Stimulated activated CD8-positive, alpha-beta memory T cell treated with anti-CD3 and anti-CD28 coated beads, Interleukin-12 subunit alpha, Interleukin-12 subunit beta, amount 100 ng/mL, for 24 hours (primary cell): ENCODE results near the gene COIL.
"Not testable (repeated sequence)": the region's sequence is repeated elsewhere in the genome, so short reads cannot be mapped to it uniquely, and the experiment has no call there.

Experiments
- DNase-seq: peaks from one replicate; pipeline ENCODE4 v3.0.0-alpha.2; 2020; ENCODE audit errors: extremely low read depth

The COIL gene

GRCh38 chr17:56960596-56961538, at the start of gene COIL:
Gene COIL, minus strand, starts transcription at chr17:56961050. Its CDS starts 31 bp downstream, at chr17:56961019.
- peak; percentile 81 for DNase-seq

GRCh38 chr17:57010487-57010886, 49.6 kb upstream of the COIL start:
- DNase-seq = no peak

- peak; percentile 3 for DNase-seq
Measured at GRCh38 chr17:57009737-57010445, 49.0 kb upstream of the COIL start.

- no peak for DNase-seq
Measured at GRCh38 chr17:57008958-57009357, 48.1 kb upstream of the COIL start.

- no peak for DNase-seq
Measured at GRCh38 chr17:57006040-57006439, 45.2 kb upstream of the COIL start.

- DNase-seq = no peak
Measured at GRCh38 chr17:57004944-57005579, 44.2 kb upstream of the COIL start.

- DNase-seq = no peak
Measured at GRCh38 chr17:57002904-57003303, 42.1 kb upstream of the COIL start.

- DNase-seq = no peak
Measured at GRCh38 chr17:57001541-57001940, 40.7 kb upstream of the COIL start.

- no peak for DNase-seq
Measured at GRCh38 chr17:56997313-56997712, 36.5 kb upstream of the COIL start.

- DNase-seq = no peak
Measured at GRCh38 chr17:56995766-56996165, 34.9 kb upstream of the COIL start.

- no peak for DNase-seq
Measured at GRCh38 chr17:56994009-56994792, 33.4 kb upstream of the COIL start.

GRCh38 chr17:56992364-56992763, 31.5 kb upstream of the COIL start:
- no peak for DNase-seq

- DNase-seq = no peak
Measured at GRCh38 chr17:56988901-56989572, 28.2 kb upstream of the COIL start.

GRCh38 chr17:56987283-56987834, 26.5 kb upstream of the COIL start:
- DNase-seq = no peak

GRCh38 chr17:56985371-56986162, 24.7 kb upstream of the COIL start:
- no peak for DNase-seq

GRCh38 chr17:56983366-56983765, 22.5 kb upstream of the COIL start:
- no peak for DNase-seq

GRCh38 chr17:56982312-56982711, 21.5 kb upstream of the COIL start:
- no peak for DNase-seq

GRCh38 chr17:56980526-56980925, 19.7 kb upstream of the COIL start:
- DNase-seq = not testable (repeated sequence)

GRCh38 chr17:56979091-56979480, 18.2 kb upstream of the COIL start:
- DNase-seq = no peak
